CD4-positive, alpha-beta T cell treated with Interleukin-10 for 1 hour (primary cell): ENCODE measurements around the gene DIABLO.
"Not testable (repeated sequence)": the region's sequence is repeated elsewhere in the genome, so short reads cannot be mapped to it uniquely, and the experiment has no call there.

Experiments used
- DNase-seq: peaks from one replicate; pipeline ENCODE4 v3.0.0-alpha.2; 2020

Gene DIABLO

GRCh38 chr12:122225683-122226365 lies at the start of gene DIABLO:
DIABLO (minus strand) TSS chr12:122226052; CDS start chr12:122226014, 38 bp downstream.
- peak; percentile 100 for DNase-seq

- no peak for DNase-seq
Measured at GRCh38 chr12:122275459-122275858, 49.6 kb upstream of the DIABLO start.

DNA sequence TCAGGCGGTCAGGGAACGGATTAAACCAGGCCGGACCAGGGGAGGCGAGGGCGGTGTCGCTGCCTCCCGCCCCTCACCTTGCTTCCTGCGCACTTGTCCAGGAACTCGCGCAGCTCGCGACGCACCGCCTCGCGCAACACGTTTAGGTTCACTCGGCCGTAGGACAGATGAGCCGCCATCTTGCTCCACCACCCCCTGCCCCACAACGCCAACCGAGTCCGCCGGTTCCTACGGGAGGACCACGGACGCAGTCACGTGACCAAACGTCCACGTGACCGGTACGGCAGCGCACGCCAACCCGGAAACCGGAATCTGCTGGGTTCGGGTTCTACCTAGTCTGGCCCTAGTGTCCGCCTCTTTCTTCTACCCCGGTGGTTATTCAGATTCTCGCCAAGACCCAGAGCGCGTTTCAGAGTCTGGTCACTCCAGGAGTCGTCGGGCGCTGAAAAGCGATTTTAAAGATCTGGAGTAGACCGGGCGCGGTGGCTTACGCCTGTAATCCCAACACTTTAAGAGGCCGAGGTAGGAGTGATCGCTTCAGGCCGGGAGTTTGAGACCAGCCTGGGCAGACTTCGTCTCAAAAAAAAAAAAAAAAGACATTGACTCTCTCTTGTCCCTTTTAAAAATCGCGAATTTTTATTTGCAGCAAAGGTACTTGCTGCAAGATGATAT lies 40.5 kb upstream of the DIABLO start, which contains the start of gene VPS33A:
TSS of gene VPS33A (minus strand) at position 265 of the 672 bp plus-strand sequence. CDS start at position 179, 86 bp downstream.
- peak; percentile 94 for DNase-seq

- no peak for DNase-seq
Measured at GRCh38 chr12:122265886-122266229, 40.0 kb upstream of the DIABLO start.

DNA sequence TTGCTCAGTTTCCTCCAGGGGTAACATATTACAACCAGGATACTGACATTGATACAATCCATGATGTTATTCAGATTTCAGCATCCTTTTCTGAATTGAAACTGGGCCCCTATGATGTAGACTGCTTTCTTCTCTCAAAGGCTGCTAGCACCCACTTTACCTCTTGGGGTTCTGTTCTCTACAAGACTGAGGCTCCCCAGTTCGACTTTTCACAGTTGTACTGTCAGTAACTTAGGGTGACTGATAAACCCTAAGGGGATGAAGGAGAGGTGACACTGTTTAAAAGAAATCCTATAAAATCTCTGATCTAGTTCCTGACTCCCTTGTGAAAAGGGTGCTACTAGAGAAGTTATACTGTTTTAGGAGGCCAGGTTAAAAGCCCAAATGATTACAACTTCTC lies 39.6 kb upstream of the DIABLO start:
- peak; percentile 34 for DNase-seq

- DNase-seq: not testable (repeated sequence)
Measured at GRCh38 chr12:122260735-122261134, 34.9 kb upstream of the DIABLO start.

DNA sequence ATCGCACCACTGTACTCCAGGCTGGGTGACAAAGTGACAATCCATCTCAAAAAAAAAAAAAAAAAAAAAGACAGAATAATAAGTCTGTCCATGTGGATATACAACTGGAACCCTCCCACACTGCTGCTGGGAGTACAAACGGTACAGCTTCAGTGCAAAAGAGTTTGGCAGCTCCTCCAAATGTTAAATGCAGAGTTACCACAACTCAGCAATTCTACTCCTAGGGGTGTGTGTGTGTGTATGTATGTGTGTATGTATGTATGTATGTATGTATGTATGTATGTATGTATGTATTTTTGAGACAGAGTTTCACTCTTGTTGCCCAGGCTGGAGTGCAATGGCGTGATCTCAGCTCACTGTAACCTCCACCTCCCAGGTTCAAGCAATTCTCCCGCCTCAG lies 33.1 kb upstream of the DIABLO start:
- DNase-seq: not testable (repeated sequence)

DNA sequence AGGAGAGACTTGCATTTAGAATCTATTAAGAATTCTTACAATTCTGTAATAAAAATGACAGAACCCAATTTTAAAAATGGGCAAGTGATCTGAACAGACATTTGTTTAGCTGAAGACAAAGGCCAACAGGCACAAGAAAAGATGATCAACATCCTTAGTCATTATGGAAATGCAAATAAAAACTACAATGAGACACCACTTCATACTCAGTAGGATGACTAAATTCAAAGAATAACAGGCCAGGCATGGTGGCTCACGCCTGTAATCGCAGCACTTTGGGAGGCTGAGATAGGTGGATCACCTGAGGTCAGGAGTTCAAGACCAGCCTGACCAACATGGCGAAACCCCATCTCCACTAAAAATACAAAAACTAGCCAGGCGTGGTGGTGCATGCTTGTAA lies 32.6 kb upstream of the DIABLO start:
- DNase-seq: not testable (repeated sequence)

GRCh38 chr12:122250536-122250935 lies 24.7 kb upstream of the DIABLO start:
- DNase-seq: no peak

- DNase-seq: no peak
Measured at GRCh38 chr12:122250047-122250446, 24.2 kb upstream of the DIABLO start.

DNA sequence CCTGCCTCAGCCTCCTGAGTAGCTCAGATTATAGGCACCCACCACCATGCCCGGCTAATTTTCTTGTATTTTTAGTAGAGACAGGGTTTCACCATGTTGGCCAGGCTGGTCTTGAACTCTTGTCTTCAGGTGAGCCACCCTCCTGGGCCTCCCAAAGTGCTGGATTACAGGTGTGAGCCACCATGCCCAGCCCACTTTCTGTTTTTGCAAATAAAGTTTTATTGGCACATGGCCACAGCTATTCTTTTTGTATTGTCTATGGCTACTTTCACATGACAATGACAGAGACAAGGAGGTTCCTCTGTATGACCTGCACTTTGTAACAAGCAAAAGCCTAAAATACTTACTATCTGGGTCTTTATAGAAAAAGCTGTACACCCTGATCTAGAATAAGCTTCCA lies 19.7 kb upstream of the DIABLO start:
- peak; percentile 19 for DNase-seq

- peak; percentile 54 for DNase-seq
Measured at GRCh38 chr12:122244565-122245371, 18.9 kb upstream of the DIABLO start.

DNA sequence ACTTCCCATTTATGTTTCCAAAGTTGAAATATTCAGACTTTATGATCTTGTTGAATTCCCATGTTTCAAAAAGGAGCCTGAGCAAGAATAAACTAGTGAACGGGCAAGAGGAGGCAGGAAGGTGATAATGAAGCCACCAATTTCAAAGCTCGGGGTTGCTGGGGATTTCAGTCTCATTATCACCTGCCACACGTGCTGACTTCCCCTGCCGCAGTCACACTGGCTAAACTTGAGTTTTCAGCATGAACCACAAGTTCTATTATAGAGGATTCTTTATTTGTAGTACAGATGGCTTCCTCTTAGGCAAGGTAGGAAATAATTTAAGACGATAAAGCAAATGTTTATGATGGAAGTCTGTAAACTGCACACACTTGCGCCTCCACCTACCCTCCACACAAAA lies 18.1 kb upstream of the DIABLO start:
- DNase-seq: peak; percentile 44

GRCh38 chr12:122238861-122239260 lies 13.0 kb upstream of the DIABLO start:
- DNase-seq: no peak

DNA sequence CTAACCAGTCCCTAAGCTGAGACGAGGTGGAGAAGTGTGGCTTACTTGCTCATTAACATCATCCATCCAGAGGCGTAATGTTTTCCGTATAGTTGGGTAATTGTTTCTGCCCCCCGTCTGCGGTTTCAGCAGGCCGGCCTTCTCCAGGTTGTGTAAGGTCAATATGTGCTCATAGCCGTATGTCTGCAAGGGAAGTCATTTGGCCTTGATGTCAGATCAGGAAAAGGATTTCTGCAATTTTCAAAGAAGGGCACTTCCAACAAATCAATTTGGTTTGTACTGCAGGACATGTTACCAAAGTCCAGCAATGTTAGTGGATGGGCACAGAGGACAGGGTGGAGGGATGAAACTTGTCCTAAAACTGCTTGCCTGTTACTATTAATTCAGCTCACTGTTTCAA lies 9.9 kb upstream of the DIABLO start:
- DNase-seq: no peak

GRCh38 chr12:122232691-122233090 lies 6.8 kb upstream of the DIABLO start:
- no peak for DNase-seq

GRCh38 chr12:122230798-122231197 lies 4.9 kb upstream of the DIABLO start:
- DNase-seq: no peak

DNA sequence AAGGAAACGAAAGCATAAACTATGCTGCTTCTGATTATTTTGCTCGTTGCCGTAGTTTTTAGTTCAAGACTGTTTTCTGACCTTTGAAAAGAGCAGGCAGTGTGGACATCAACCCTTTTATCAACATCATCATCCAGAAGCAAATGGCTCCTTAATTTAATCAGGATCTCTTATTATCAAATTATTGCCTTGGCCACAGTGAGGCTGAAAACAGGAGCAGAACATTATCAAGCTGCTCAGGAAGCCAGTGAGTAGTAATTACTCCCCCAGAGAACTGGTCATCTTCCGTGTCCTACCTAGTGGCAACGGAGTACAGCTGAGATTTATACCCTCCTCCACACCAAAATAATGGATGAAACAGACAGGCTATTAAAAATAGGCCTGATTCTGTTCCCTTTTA lies 2.2 kb upstream of the DIABLO start:
- DNase-seq: no peak

DNA sequence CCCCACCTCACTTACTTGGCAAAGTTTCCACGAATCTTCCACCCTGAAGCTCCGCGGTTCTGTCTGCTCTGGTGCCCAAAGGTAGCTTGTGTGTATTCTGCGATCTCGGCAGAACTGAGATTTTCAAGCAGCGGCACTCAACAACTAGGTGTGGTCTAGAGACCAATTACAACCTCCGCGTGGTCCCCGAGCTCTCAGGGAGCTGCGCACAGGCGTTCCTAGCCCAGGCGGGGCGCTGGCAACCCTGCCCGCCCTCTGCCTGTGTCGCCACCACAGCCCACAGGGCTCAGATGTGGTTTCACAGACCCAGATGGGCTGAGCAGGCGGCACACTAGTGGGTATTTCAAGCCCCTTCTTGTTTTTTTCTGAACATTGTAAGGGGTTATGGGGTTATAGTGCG lies 1.5 kb upstream of the DIABLO start:
- peak; percentile 82 for DNase-seq

DNA sequence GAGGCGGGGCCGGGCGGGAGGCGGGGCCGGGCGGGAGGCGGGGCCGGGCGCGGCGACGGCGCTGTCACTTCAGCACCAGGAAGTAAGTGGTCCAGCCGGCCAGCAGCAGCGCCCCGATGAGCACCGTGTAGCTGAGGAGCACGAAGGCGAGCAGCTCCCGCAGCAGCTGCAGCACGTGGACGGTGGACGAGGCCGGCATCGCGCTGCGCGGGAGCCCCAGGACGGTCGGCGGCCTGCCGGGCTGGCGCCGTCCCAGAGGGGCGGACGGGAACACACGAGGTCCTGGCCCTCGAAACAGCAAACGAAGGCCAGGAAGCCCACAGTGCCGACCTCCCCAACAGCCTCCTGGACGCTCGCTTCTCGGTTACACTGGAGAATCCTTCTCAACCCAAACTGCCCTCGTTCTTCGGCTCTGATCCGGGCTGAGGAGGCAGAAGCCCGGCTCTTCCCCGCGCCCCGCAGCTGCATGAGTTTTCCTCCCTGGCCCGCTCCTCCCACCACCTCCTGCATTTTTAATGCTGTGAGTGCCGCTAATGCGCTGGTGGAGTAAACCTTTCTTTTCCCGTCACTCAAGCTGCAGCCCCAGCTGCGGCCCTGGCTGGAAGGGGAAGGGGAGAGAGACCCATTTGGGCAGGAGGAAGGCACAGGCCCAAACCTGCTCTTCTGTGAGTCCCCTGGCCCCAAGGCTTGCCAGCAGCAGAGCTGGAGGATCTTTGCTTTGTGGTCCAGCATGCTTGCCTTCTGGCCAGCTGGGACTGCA lies 694 bp upstream of the DIABLO start:
- DNase-seq: no peak

DNA sequence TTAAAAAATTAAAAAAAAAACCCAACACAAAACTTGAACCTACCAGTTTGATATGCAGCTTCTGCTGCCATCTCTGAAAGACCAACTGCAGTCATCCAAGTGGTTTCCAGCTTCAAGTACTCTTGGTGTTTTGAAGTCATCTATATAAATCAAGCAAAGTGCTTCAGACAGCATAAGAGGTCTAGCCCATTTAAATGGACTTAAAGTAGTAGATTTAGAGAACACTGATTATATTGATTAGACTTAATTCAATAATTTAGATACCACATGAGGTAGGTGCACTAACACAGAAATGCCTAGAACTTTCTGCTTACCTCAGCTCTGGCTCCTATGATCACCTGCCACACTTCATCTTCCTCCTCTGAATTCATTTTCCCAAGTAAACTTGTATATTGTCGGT lies 9.4 kb downstream of the DIABLO start:
- no peak for DNase-seq

DNA sequence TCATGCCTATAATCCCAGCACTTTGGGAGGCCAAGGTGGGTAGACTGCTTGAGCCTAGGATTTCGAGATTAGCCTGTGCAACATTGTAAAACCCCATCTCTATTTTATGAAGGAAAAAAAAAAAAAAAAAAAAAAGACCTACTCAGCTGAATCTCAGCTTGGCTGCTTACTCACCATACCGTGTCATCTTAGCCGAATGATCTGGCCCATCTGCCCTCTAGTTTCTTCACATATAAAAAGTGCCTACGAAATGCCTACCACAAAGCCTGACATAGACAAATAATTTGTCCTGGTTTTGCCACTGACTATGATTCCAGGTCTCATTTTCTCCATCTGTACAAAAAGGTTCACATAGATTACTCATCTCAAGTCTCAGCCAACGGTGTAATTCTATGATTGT lies 10.1 kb downstream of the DIABLO start:
- DNase-seq: no peak
